Measurements from ENCODE around the gene PNPLA8.

- no peak for TF ChIP-seq CTCF (IDR thresholded peaks at IDR 0.05; ENCODE audit: insufficient read depth, low read length)
- TF ChIP-seq POLR2AphosphoS5 (IDR thresholded peaks at IDR 0.05; ENCODE audit: low read depth) = no peak
These were observed 68.9 kb downstream of the PNPLA8 start for GRCh38 chr7:108456845-108457540.
